Lower leg skin (tissue), 3 donors: ENCODE measurements around the gene DNAI1.

Experiments
- POLR2A ChIP-seq, 2 donors: fragments of 450-650 bp; IDR thresholded peaks; one replicate each; pipeline ENCODE4 v1.6.1; 2016 to 2017; ENCODE audit warnings: antibody characterized with exemption in 2 of 2, mild to moderate bottlenecking in 1 of 2, moderate library complexity in 1 of 2
- TF ChIP-seq, protein P1 (sequence below), 3 donors: fragments of 450-650 bp; IDR thresholded peaks; one replicate each; pipeline ENCODE4 v1.5.1; 2016; ENCODE audit warnings: antibody characterized with exemption in 3 of 3, mild to moderate bottlenecking in 3 of 3, moderate library complexity in 2 of 3

DNA sequence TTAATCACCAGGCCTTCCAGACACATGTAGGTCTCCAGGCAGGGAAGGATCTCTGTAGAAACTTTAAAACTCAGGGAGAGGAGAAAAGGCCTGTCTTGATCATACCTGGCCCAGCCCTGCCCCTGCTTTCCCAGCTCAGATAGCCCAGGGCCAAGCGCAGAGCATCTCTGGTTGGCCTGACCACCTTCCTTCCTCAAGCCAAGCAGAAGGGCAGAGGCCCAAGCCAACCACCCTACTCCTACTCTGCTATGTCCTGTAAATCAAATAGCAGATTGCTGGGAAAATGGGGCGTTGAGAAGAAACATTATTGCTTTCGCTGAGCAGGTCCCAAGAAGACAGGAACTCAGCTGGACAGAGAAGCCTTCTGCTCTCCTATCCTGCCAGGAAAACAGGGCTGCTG lies 49.9 kb downstream of the DNAI1 start:
- TF ChIP-seq POLR2A (IDR thresholded peaks at IDR 0.05): no peak
- TF ChIP-seq, protein P1, sequence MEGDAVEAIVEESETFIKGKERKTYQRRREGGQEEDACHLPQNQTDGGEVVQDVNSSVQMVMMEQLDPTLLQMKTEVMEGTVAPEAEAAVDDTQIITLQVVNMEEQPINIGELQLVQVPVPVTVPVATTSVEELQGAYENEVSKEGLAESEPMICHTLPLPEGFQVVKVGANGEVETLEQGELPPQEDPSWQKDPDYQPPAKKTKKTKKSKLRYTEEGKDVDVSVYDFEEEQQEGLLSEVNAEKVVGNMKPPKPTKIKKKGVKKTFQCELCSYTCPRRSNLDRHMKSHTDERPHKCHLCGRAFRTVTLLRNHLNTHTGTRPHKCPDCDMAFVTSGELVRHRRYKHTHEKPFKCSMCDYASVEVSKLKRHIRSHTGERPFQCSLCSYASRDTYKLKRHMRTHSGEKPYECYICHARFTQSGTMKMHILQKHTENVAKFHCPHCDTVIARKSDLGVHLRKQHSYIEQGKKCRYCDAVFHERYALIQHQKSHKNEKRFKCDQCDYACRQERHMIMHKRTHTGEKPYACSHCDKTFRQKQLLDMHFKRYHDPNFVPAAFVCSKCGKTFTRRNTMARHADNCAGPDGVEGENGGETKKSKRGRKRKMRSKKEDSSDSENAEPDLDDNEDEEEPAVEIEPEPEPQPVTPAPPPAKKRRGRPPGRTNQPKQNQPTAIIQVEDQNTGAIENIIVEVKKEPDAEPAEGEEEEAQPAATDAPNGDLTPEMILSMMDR (IDR thresholded peaks at IDR 0.05): no peak
